Stimulated activated CD8-positive, alpha-beta memory T cell treated with anti-CD3 and anti-CD28 coated beads, Interleukin-4, amount 100 ng/mL, for 4 hours (primary cell): ENCODE results near the gene IGFBP2.

ENCODE experiments used
- DNase-seq, 2 donors: peaks; one replicate each; pipeline ENCODE4 v3.0.0-alpha.2; 2020; ENCODE audit warnings: low read depth in 2 of 2, low spot score in 1 of 2

Gene IGFBP2

GRCh38 chr2:216615298-216616082 lies 17.7 kb upstream of the IGFBP2 start:
- no peak for DNase-seq

GRCh38 chr2:216616083-216616678 lies 17.0 kb upstream of the IGFBP2 start:
- no peak for DNase-seq

- DNase-seq = no peak
These were observed 15.9 kb upstream of the IGFBP2 start for GRCh38 chr2:216617159-216617815.

GRCh38 chr2:216618785-216619184 lies 14.4 kb upstream of the IGFBP2 start:
- no peak for DNase-seq

- DNase-seq = no peak
These were observed 13.5 kb upstream of the IGFBP2 start for GRCh38 chr2:216619411-216620393.

- no peak for DNase-seq
These were observed 12.4 kb upstream of the IGFBP2 start for GRCh38 chr2:216620786-216621185.

GRCh38 chr2:216621292-216621691 lies 11.9 kb upstream of the IGFBP2 start:
- no peak for DNase-seq

GRCh38 chr2:216622526-216622925 lies 10.7 kb upstream of the IGFBP2 start:
- no peak for DNase-seq

- DNase-seq = no peak
These were observed 9.0 kb upstream of the IGFBP2 start for GRCh38 chr2:216624251-216624650.

GRCh38 chr2:216626168-216626874 lies 6.9 kb upstream of the IGFBP2 start:
- no peak for DNase-seq

GRCh38 chr2:216626875-216627245 lies 6.4 kb upstream of the IGFBP2 start:
- no peak for DNase-seq

- DNase-seq = no peak
These were observed 3.4 kb upstream of the IGFBP2 start for GRCh38 chr2:216629784-216630183.

- DNase-seq = no peak
These were observed 771 bp upstream of the IGFBP2 start for GRCh38 chr2:216632346-216632951.

GRCh38 chr2:216633616-216634369 lies 573 bp downstream of the IGFBP2 start:
- no peak for DNase-seq

GRCh38 chr2:216634370-216635148 lies 1.3 kb downstream of the IGFBP2 start:
- no peak for DNase-seq

- no peak for DNase-seq
These were observed 2.0 kb downstream of the IGFBP2 start for GRCh38 chr2:216635171-216635570.

- no peak for DNase-seq
These were observed 2.7 kb downstream of the IGFBP2 start for GRCh38 chr2:216635701-216636550.
